CD14-positive monocyte (primary cell): ENCODE measurements around the gene SUCO. TPM values are rescaled to one million over a fixed set of nuclear protein-coding genes. Genes with fewer than 3 reads are reported as not detected.

Source experiments
- DNase-seq, 3 donors: peaks; one replicate each; pipeline ENCODE4 v3.0.0-alpha.2; 2011 to 2022
- H2AFZ ChIP-seq: 2 replicates; pipeline ENCODE4 v1.6.0; 2012; ENCODE audit warnings: mild to moderate bottlenecking, low read depth, low read length, inconsistent platforms; ENCODE audit not compliant: insufficient read depth, poor library complexity, severe bottlenecking
- H3K27ac ChIP-seq, 2 donors: 1 replicate in 1 of 2; 2 replicates in 1 of 2; pipeline ENCODE4 v1.5.1; 2012 to 2013; ENCODE audit warnings: low read length in 2 of 2, control low read depth in 1 of 2, inconsistent platforms in 1 of 2, low read depth in 1 of 2, mild to moderate bottlenecking in 1 of 2
- H3K27me3 ChIP-seq, 2 donors: one replicate each; pipeline versions ENCODE4 v1.6.0 to v1.6.1; 2011 to 2013; ENCODE audit warnings: low read length in 2 of 2; ENCODE audit not compliant: control insufficient read depth in 2 of 2, insufficient read depth in 2 of 2
- H3K36me3 ChIP-seq, 2 donors: replicated peaks in 1 of 2; 1 replicate in 1 of 2; 2 replicates in 1 of 2; pipeline versions ENCODE4 v1.5.1 to v1.6.1; 2012 to 2013; ENCODE audit warnings: low read length in 2 of 2, control low read depth in 1 of 2, inconsistent platforms in 1 of 2, mild to moderate bottlenecking in 1 of 2; ENCODE audit not compliant: insufficient read depth in 2 of 2, control insufficient read depth in 1 of 2
- H3K4me1 ChIP-seq, 2 donors: 1 replicate in 1 of 2; 2 replicates in 1 of 2; pipeline versions ENCODE4 v1.5.1 to v1.6.1; 2012 to 2013; ENCODE audit warnings: low read length in 2 of 2, control low read depth in 1 of 2, inconsistent platforms in 1 of 2, mild to moderate bottlenecking in 1 of 2, moderate library complexity in 1 of 2; ENCODE audit not compliant: insufficient read depth in 2 of 2, control insufficient read depth in 1 of 2
- H3K4me2 ChIP-seq: replicated peaks from 2 replicates; pipeline ENCODE3; 2012; ENCODE audit warnings: low read length, moderate library complexity, mild to moderate bottlenecking; ENCODE audit not compliant: poor library complexity, severe bottlenecking; ENCODE audit errors: extremely low read depth
- H3K4me3 ChIP-seq, 3 experiments: fragments of 200-600 bp in 1 of 3; sonication (generic) in 1 of 3; replicated peaks in 1 of 3; 1 replicate in 2 of 3; 2 replicates in 1 of 3; pipeline ENCODE4 v1.5.1; 2011 to 2013; ENCODE audit warnings: low read length in 3 of 3, mild to moderate bottlenecking in 3 of 3, control low read depth in 2 of 3, low read depth in 2 of 3, inconsistent platforms in 1 of 3, moderate library complexity in 1 of 3
- H3K79me2 ChIP-seq: 2 replicates; pipeline ENCODE4 v1.6.0; 2012; ENCODE audit warnings: mild to moderate bottlenecking, control low read depth, inconsistent platforms, low read length, moderate library complexity; ENCODE audit not compliant: insufficient read depth
- H3K9ac ChIP-seq: 2 replicates; pipeline ENCODE4 v1.6.0; 2017; ENCODE audit warnings: low read length, mild to moderate bottlenecking; ENCODE audit not compliant: insufficient read depth, poor library complexity, severe bottlenecking
- H3K9me3 ChIP-seq, 2 donors: replicated peaks in 1 of 2; 1 replicate in 1 of 2; 2 replicates in 1 of 2; pipeline versions ENCODE4 v1.5.1 to v1.6.1; 2012 to 2013; ENCODE audit warnings: low read length in 2 of 2, control low read depth in 1 of 2; ENCODE audit not compliant: control insufficient read depth in 1 of 2, insufficient read depth in 1 of 2
- H4K20me1 ChIP-seq: 2 replicates; pipeline ENCODE4 v1.6.0; 2012; ENCODE audit warnings: mild to moderate bottlenecking, low read length, control low read depth, moderate library complexity; ENCODE audit not compliant: insufficient read depth
- H3K27ac Mint-ChIP-seq, 7 donors: one replicate each; pipeline ENCODE4 v1.8.0; 2020; ENCODE audit warnings: mild to moderate bottlenecking in 7 of 7, mixed read lengths in 7 of 7, moderate library complexity in 6 of 7, inconsistent platforms in 2 of 7
- H3K27me3 Mint-ChIP-seq, 3 donors: one replicate each; pipeline ENCODE4 v1.8.0; 2021 to 2022; ENCODE audit warnings: low read depth in 3 of 3, mild to moderate bottlenecking in 3 of 3, mixed read lengths in 3 of 3, moderate library complexity in 3 of 3, inconsistent platforms in 1 of 3
- H3K36me3 Mint-ChIP-seq, 2 donors: one replicate each; pipeline ENCODE4 v1.8.0; 2020; ENCODE audit warnings: mixed read lengths in 2 of 2, inconsistent platforms in 1 of 2, mild to moderate bottlenecking in 1 of 2
- H3K4me1 Mint-ChIP-seq: one replicate; pipeline ENCODE4 v1.8.0; 2020; ENCODE audit warnings: mild to moderate bottlenecking, mixed read lengths
- H3K4me3 Mint-ChIP-seq, 2 donors: one replicate each; pipeline ENCODE4 v1.8.0; 2020; ENCODE audit warnings: mild to moderate bottlenecking in 2 of 2, mixed read lengths in 2 of 2, moderate library complexity in 1 of 2
- H3K9me3 Mint-ChIP-seq, 7 donors: one replicate each; pipeline ENCODE4 v1.8.0; 2020 to 2022; ENCODE audit warnings: mixed read lengths in 7 of 7, mild to moderate bottlenecking in 6 of 7, moderate library complexity in 6 of 7, inconsistent platforms in 2 of 7
- WGBS: methylation state at CpG from one replicate; pipeline ENCODE4 v1.1.5; 2013; ENCODE audit warnings: missing lambda C conversion rate; ENCODE audit not compliant: insufficient coverage; 5-methylcytosine and 5-hydroxymethylcytosine counted together
- intact Hi-C, 2 donors: fragments of 100-400 bp; cut with micrococcal nuclease; formaldehyde crosslinking; loops; one replicate each; pipeline versions ENCODE4 v1.15.0 to v1.15.1; 2023
- polyA plus RNA-seq, 3 donors: library from polyadenylated mRNA; depleted of rRNA in 1 of 3; unstranded in 2 of 3; stranded (reverse) in 1 of 3; fragments of 300-500 nt in 2 of 3; fragments of >200 nt in 1 of 3; fragmentation: Illumina TruSeq in 2 of 3; gene quantifications; 1 replicate in 2 of 3; 2 replicates in 1 of 3; pipeline ENCODE4 v1.2.3, GENCODE V29; 2012 to 2021
- TF ChIP-seq, protein P1 (sequence below): fragments of 200-600 bp; IDR thresholded peaks from one replicate; pipeline ENCODE4 v1.8.0; 2022; ENCODE audit warnings: antibody characterized with exemption, mild to moderate bottlenecking

Gene SUCO
- polyA plus RNA-seq, 3 donors = 6.8 to 8.5 (median 6.8) TPM

- no peak overlapping the region for H3K27ac ChIP-seq
- H3K36me3 Mint-ChIP-seq = peaks cover 58 to 77% of the 10 kb centered on the region in 2 donors
- H3K79me2 ChIP-seq = peaks cover 8% of the 10 kb centered on the region
- H3K9ac ChIP-seq = no peak overlapping the region
- TF ChIP-seq, protein P1, sequence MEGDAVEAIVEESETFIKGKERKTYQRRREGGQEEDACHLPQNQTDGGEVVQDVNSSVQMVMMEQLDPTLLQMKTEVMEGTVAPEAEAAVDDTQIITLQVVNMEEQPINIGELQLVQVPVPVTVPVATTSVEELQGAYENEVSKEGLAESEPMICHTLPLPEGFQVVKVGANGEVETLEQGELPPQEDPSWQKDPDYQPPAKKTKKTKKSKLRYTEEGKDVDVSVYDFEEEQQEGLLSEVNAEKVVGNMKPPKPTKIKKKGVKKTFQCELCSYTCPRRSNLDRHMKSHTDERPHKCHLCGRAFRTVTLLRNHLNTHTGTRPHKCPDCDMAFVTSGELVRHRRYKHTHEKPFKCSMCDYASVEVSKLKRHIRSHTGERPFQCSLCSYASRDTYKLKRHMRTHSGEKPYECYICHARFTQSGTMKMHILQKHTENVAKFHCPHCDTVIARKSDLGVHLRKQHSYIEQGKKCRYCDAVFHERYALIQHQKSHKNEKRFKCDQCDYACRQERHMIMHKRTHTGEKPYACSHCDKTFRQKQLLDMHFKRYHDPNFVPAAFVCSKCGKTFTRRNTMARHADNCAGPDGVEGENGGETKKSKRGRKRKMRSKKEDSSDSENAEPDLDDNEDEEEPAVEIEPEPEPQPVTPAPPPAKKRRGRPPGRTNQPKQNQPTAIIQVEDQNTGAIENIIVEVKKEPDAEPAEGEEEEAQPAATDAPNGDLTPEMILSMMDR = no peak
- no peak overlapping the region for H3K4me2 ChIP-seq
- WGBS = no CpG with 5 or more reads among the region's 3 CpGs
- peaks cover 2% of the 10 kb centered on the region for H3K4me1 Mint-ChIP-seq
- no peaks in the 10 kb centered on the region for H3K27me3 Mint-ChIP-seq
- no peak overlapping the region for H3K4me3 ChIP-seq
- H3K4me3 Mint-ChIP-seq = no peak overlapping the region
- H3K36me3 ChIP-seq = peaks cover 51 to 75% of the 10 kb centered on the region in 2 donors
- H3K27ac Mint-ChIP-seq = peak overlapping the region in 1 of 7 donors; percentile 77
- H2AFZ ChIP-seq = no peak overlapping the region
- H4K20me1 ChIP-seq = peaks cover 14% of the 10 kb centered on the region
- DNase-seq = no peak
- intact Hi-C loops = no loop called here
- H3K4me1 ChIP-seq = no peaks in the 10 kb centered on the region
- peaks cover 10 to 11% of the 10 kb centered on the region in 2 donors for H3K9me3 ChIP-seq
- no peaks in the 10 kb centered on the region for H3K27me3 ChIP-seq
- H3K9me3 Mint-ChIP-seq = peaks cover 0 to 16% (median 8%) of the 10 kb centered on the region in 7 donors
Measured at GRCh38 chr1:172567720-172568119, 34.8 kb downstream of the SUCO start.

GRCh38 chr1:172574080-172574479 is 41.1 kb downstream of the SUCO start:
- Mint-ChIP-seq H3K27ac (no peak overlapping the region), H3K36me3 (peaks cover 55 to 66% of the 10 kb centered on the region in 2 donors), H3K27me3 (no peaks in the 10 kb centered on the region), H3K4me3 (no peak overlapping the region), H3K9me3 (peaks cover 0 to 10% (median 4%) of the 10 kb centered on the region in 7 donors), H3K4me1 (peaks cover 5% of the 10 kb centered on the region)
- Histone ChIP-seq H3K4me3 (no peak overlapping the region), H3K9ac (no peak overlapping the region), H3K4me2 (no peak overlapping the region), H2AFZ (no peak overlapping the region), H3K36me3 (peaks cover 54 to 75% of the 10 kb centered on the region in 2 donors), H4K20me1 (no peaks in the 10 kb centered on the region), H3K4me1 (no peaks in the 10 kb centered on the region), H3K27ac (no peak overlapping the region), H3K27me3 (no peaks in the 10 kb centered on the region), H3K9me3 (peaks cover 3 to 7% of the 10 kb centered on the region in 2 donors), H3K79me2 (no peaks in the 10 kb centered on the region)
- WGBS = no CpG with 5 or more reads among the region's 2 CpGs
- TF ChIP-seq, protein P1 = no peak
- no peak for DNase-seq
- intact Hi-C loops = no loop called here
